PC-9 (cell line): ENCODE measurements around the gene TPM2. TPM values are rescaled to one million over a fixed set of nuclear protein-coding genes. Genes with fewer than 3 reads are reported as not detected.

ENCODE experiments used
- BruUV-seq: library from RNA; stranded (reverse); fragments of 400-500 nt; replicated peaks from 2 replicates; lab custom pipeline; 2021; lab: Mats Ljungman, UMichigan
- CTCF ChIA-PET: fragments of 300-600 bp; sonication (Branson Sonifier 250); formaldehyde crosslinking; loops from one replicate; lab custom pipeline; 2022; ENCODE audit warnings: antibody characterized with exemption; lab: Charles Lee
- POLR2A ChIA-PET: fragments of 300-600 bp; sonication (Branson Sonifier 250); formaldehyde crosslinking; loops from one replicate; lab custom pipeline; 2022; ENCODE audit warnings: antibody characterized with exemption; ENCODE audit not compliant: unreplicated experiment; lab: Charles Lee
- DNase-seq, 2 experiments: peaks; one replicate each; pipeline versions ENCODE4 v3.0.0 to v3.0.0-alpha.2; 2015 to 2022; ENCODE audit warnings: mixed read lengths in 1 of 2
- H2AFZ ChIP-seq: fragments of 200-600 bp; sonication (generic); 2 replicates; pipeline ENCODE4 v1.8.1; 2017; ENCODE audit warnings: antibody characterized with exemption
- H3F3A ChIP-seq: fragments of 200-600 bp; sonication (generic); 2 replicates; pipeline ENCODE4 v1.8.1; 2017; ENCODE audit warnings: antibody characterized with exemption, mild to moderate bottlenecking, low read depth; ENCODE audit not compliant: insufficient read depth
- H3K27ac ChIP-seq: fragments of 200-600 bp; sonication (generic); 2 replicates; pipeline ENCODE4 v1.6.1; 2016; ENCODE audit warnings: mixed run types
- H3K27me3 ChIP-seq: fragments of 200-600 bp; sonication (generic); 2 replicates; pipeline ENCODE4 v1.6.1; 2016; ENCODE audit warnings: low read depth, mixed run types; ENCODE audit not compliant: insufficient read depth
- H3K36me3 ChIP-seq: fragments of 200-600 bp; sonication (generic); 2 replicates; pipeline ENCODE4 v1.6.1; 2016; ENCODE audit warnings: low read depth, mixed run types
- H3K4me1 ChIP-seq: fragments of 200-600 bp; sonication (generic); replicated peaks from 2 replicates; pipeline ENCODE4 v1.6.1; 2016; ENCODE audit warnings: mixed run types; ENCODE audit not compliant: insufficient read depth
- H3K4me2 ChIP-seq: fragments of 200-600 bp; sonication (generic); 2 replicates; pipeline ENCODE4 v1.6.1; 2017; ENCODE audit warnings: mixed run types
- H3K4me3 ChIP-seq: fragments of 200-600 bp; sonication (generic); 2 replicates; pipeline ENCODE4 v1.6.1; 2016; ENCODE audit warnings: mixed run types
- H3K79me2 ChIP-seq: fragments of 200-600 bp; sonication (generic); 2 replicates; pipeline ENCODE4 v1.6.1; 2017; ENCODE audit warnings: low read depth, mixed run types
- H3K9me2 ChIP-seq: fragments of 200-600 bp; sonication (generic); 2 replicates; pipeline ENCODE4 v1.8.1; 2017; ENCODE audit warnings: mild to moderate bottlenecking; ENCODE audit not compliant: insufficient read depth
- H3K9me3 ChIP-seq: fragments of 200-600 bp; sonication (generic); 2 replicates; pipeline ENCODE4 v1.8.1; 2016; ENCODE audit warnings: low read depth; ENCODE audit not compliant: insufficient read depth
- H4K20me1 ChIP-seq: fragments of 200-600 bp; sonication (generic); 2 replicates; pipeline ENCODE4 v1.8.1; 2017; ENCODE audit not compliant: insufficient read depth
- CTCF ChIP-seq: fragments of 200-600 bp; sonication (generic); conservative IDR thresholded peaks from 2 replicates; pipeline ENCODE4 v1.6.1; 2017; ENCODE audit warnings: mixed run types, antibody characterized with exemption, mild to moderate bottlenecking, moderate library complexity
- EZH2 ChIP-seq: fragments of 200-600 bp; sonication (generic); IDR thresholded peaks from 2 replicates; pipeline ENCODE4 v1.8.0; 2017; ENCODE audit warnings: antibody characterized with exemption, low read depth
- intact Hi-C: fragments of 100-400 bp; cut with micrococcal nuclease; formaldehyde crosslinking; loops from one replicate; pipeline ENCODE4 v1.10.0; 2022; ENCODE audit not compliant: unreplicated experiment
- total RNA-seq: library from RNA; stranded (reverse); gene quantifications from 2 replicates; pipeline ENCODE4 v1.2.3, GENCODE V29; 2021

TPM2 gene
- total RNA-seq, 1 experiment from 2014 or later: 30.5 TPM

- no TSS peak for BruUV-seq
Measured at GRCh38 chr9:35719546-35719945, 29.8 kb upstream of the TPM2 start.

GRCh38 chr9:35718721-35719511 is 29.2 kb upstream of the TPM2 start:
- ChIA-PET POLR2A (no interaction called here), CTCF (no interaction called here)
- H4K20me1 ChIP-seq: no peaks in the 10 kb centered on the region
- H3K36me3 ChIP-seq: peaks cover 4% of the 10 kb centered on the region; the same call in 1 of the 2 replicates
- no peak overlapping the region for H3K4me2 ChIP-seq
- H3K79me2 ChIP-seq: no peaks in the 10 kb centered on the region
- BruUV-seq: no TSS peak
- H3K9me2 ChIP-seq: no peaks in the 10 kb centered on the region
- H3F3A ChIP-seq: no peaks in the 10 kb centered on the region
- no peaks in the 10 kb centered on the region for H3K27me3 ChIP-seq
- DNase-seq: no peak
- no peaks in the 10 kb centered on the region for H3K4me1 ChIP-seq
- no peak overlapping the region for H3K27ac ChIP-seq
- no peak for TF ChIP-seq EZH2
- TF ChIP-seq CTCF: no peak
- no peak overlapping the region for H2AFZ ChIP-seq
- intact Hi-C loops: no loop called here
- H3K4me3 ChIP-seq: no peak overlapping the region
- no peaks in the 10 kb centered on the region for H3K9me3 ChIP-seq

More at GRCh38 chr9:35719546-35719945, 29.8 kb upstream of the TPM2 start:
- CTCF ChIA-PET: no interaction called here
- DNase-seq: no peak
- Histone ChIP-seq H3F3A (no peaks in the 10 kb centered on the region), H3K27ac (no peak overlapping the region), H3K9me2 (no peaks in the 10 kb centered on the region), H2AFZ (no peak overlapping the region), H3K79me2 (no peaks in the 10 kb centered on the region), H3K36me3 (peaks cover 4% of the 10 kb centered on the region; the same call in 1 of the 2 replicates), H3K4me3 (no peak overlapping the region), H3K9me3 (no peaks in the 10 kb centered on the region), H3K4me1 (no peaks in the 10 kb centered on the region), H3K27me3 (no peaks in the 10 kb centered on the region), H3K4me2 (no peak overlapping the region), H4K20me1 (no peaks in the 10 kb centered on the region)
- intact Hi-C loops: no loop called here
- POLR2A ChIA-PET: no interaction called here
- TF ChIP-seq CTCF: no peak
- TF ChIP-seq EZH2: no peak

- no peaks in the 10 kb centered on the region for H3K9me3 ChIP-seq
- TF ChIP-seq CTCF (no peak), EZH2 (no peak)
- H3K4me3 ChIP-seq: no peak overlapping the region
- H4K20me1 ChIP-seq: no peaks in the 10 kb centered on the region
- H3K36me3 ChIP-seq: peaks cover 4% of the 10 kb centered on the region; the same call in 1 of the 2 replicates
- H3K4me2 ChIP-seq: no peak overlapping the region
- no peaks in the 10 kb centered on the region for H3K9me2 ChIP-seq
- CTCF ChIA-PET: no interaction called here
- H3K27me3 ChIP-seq: no peaks in the 10 kb centered on the region
- no peak overlapping the region for H3K27ac ChIP-seq
- H3K79me2 ChIP-seq: no peaks in the 10 kb centered on the region
- DNase-seq: no peak
- POLR2A ChIA-PET: interaction anchor here (0.6 kb wide), 1 partner anchor 636 kb away, joined by 20 read pairs; no protein-coding TSS in a partner anchor
- peaks cover 8% of the 10 kb centered on the region; the same call in 1 of the 2 replicates for H3F3A ChIP-seq
- intact Hi-C loops: no loop called here
- H2AFZ ChIP-seq: no peak overlapping the region
- no TSS peak for BruUV-seq
- H3K4me1 ChIP-seq: peaks cover 8% of the 10 kb centered on the region
Measured at GRCh38 chr9:35717132-35717870, 27.6 kb upstream of the TPM2 start.
